Mucosa of stomach (tissue), 1 donor: ENCODE results near the gene RAB5A.

Experiments
- H3K27me3 ChIP-seq: one replicate; pipeline ENCODE4 v1.7.0; 2013; ENCODE audit warnings: mild to moderate bottlenecking, low read length; ENCODE audit not compliant: control insufficient read depth, insufficient read depth
- H3K36me3 ChIP-seq: one replicate; pipeline ENCODE4 v1.7.0; 2013; ENCODE audit warnings: low read length; ENCODE audit not compliant: control insufficient read depth, insufficient read depth
- H3K4me1 ChIP-seq: one replicate; pipeline ENCODE4 v1.7.0; 2013; ENCODE audit warnings: mild to moderate bottlenecking, low read length; ENCODE audit not compliant: control insufficient read depth, insufficient read depth
- H3K4me3 ChIP-seq: one replicate; pipeline ENCODE4 v1.7.0; 2013; ENCODE audit warnings: low read length
- H3K9ac ChIP-seq: one replicate; pipeline ENCODE4 v1.7.0; 2013; ENCODE audit warnings: mild to moderate bottlenecking, low read length, moderate library complexity
- H3K9me3 ChIP-seq: one replicate; pipeline ENCODE4 v1.7.0; 2013; ENCODE audit warnings: mild to moderate bottlenecking, low read length, moderate library complexity; ENCODE audit not compliant: control insufficient read depth
- donor health status: Pancreatic carcinoma.

Gene RAB5A

GRCh38 chr3:19931767-19932188 lies 15.1 kb upstream of the RAB5A start:
- Histone ChIP-seq H3K36me3 (no peaks in the 10 kb centered on the region), H3K4me3 (no peak overlapping the region), H3K4me1 (no peaks in the 10 kb centered on the region), H3K27me3 (no peaks in the 10 kb centered on the region), H3K9me3 (no peaks in the 10 kb centered on the region), H3K9ac (no peak overlapping the region)

- Histone ChIP-seq H3K9me3 (no peaks in the 10 kb centered on the region), H3K9ac (no peak overlapping the region), H3K4me1 (peaks cover 3% of the 10 kb centered on the region), H3K36me3 (no peaks in the 10 kb centered on the region), H3K4me3 (no peak overlapping the region), H3K27me3 (no peaks in the 10 kb centered on the region)
Observed at GRCh38 chr3:19932422-19932821, 14.5 kb upstream of the RAB5A start.

- no peaks in the 10 kb centered on the region for H3K9me3 ChIP-seq
- H3K4me1 ChIP-seq: peaks cover 4% of the 10 kb centered on the region
- H3K4me3 ChIP-seq: no peak within 1 kb of the TSS
- no peaks in the 10 kb centered on the region for H3K27me3 ChIP-seq
- no peaks in the 10 kb centered on the region for H3K36me3 ChIP-seq
- H3K9ac ChIP-seq: no peak within 1 kb of the TSS
Observed at GRCh38 chr3:19934098-19934566, 12.8 kb upstream of the RAB5A start, which contains the start of gene EFHB. Gene EFHB (minus strand): TSS chr3:19934217. CDS start chr3:19934018, 199 bp downstream.

- H3K36me3 ChIP-seq: no peaks in the 10 kb centered on the region
- H3K27me3 ChIP-seq: no peaks in the 10 kb centered on the region
- no peak overlapping the region for H3K9ac ChIP-seq
- H3K4me3 ChIP-seq: no peak overlapping the region
- peaks cover 4% of the 10 kb centered on the region for H3K4me1 ChIP-seq
- H3K9me3 ChIP-seq: no peaks in the 10 kb centered on the region
Observed at GRCh38 chr3:19937459-19938294, 9.2 kb upstream of the RAB5A start.

- Histone ChIP-seq H3K9ac (no peak overlapping the region), H3K4me3 (no peak overlapping the region), H3K27me3 (no peaks in the 10 kb centered on the region), H3K4me1 (peaks cover 4% of the 10 kb centered on the region), H3K9me3 (no peaks in the 10 kb centered on the region), H3K36me3 (no peaks in the 10 kb centered on the region)
Observed at GRCh38 chr3:19938295-19938627, 8.6 kb upstream of the RAB5A start.

GRCh38 chr3:19940643-19941042 lies 6.3 kb upstream of the RAB5A start:
- H3K9me3 ChIP-seq: no peaks in the 10 kb centered on the region
- H3K9ac ChIP-seq: no peak overlapping the region
- no peak overlapping the region for H3K4me3 ChIP-seq
- H3K27me3 ChIP-seq: no peaks in the 10 kb centered on the region
- H3K4me1 ChIP-seq: peaks cover 4% of the 10 kb centered on the region
- no peaks in the 10 kb centered on the region for H3K36me3 ChIP-seq

GRCh38 chr3:19945534-19945933 lies 1.4 kb upstream of the RAB5A start:
- Histone ChIP-seq H3K4me3 (peak overlapping the region; percentile 76), H3K9ac (peak overlapping the region; percentile 99), H3K27me3 (no peaks in the 10 kb centered on the region)

GRCh38 chr3:19945969-19946831 lies 697 bp upstream of the RAB5A start:
- Histone ChIP-seq H3K9me3 (no peaks in the 10 kb centered on the region), H3K36me3 (no peaks in the 10 kb centered on the region), H3K4me3 (peak overlapping the region; percentile 76), H3K9ac (peak overlapping the region; percentile 99), H3K27me3 (no peaks in the 10 kb centered on the region), H3K4me1 (peaks cover 19% of the 10 kb centered on the region)

More at GRCh38 chr3:19945534-19945933, 1.4 kb upstream of the RAB5A start:
- Histone ChIP-seq H3K36me3 (no peaks in the 10 kb centered on the region), H3K4me1 (peaks cover 19% of the 10 kb centered on the region), H3K9me3 (no peaks in the 10 kb centered on the region)

GRCh38 chr3:19947549-19948225 lies 790 bp downstream of the RAB5A start:
- Histone ChIP-seq H3K27me3 (no peaks in the 10 kb centered on the region), H3K9me3 (no peaks in the 10 kb centered on the region), H3K4me1 (peaks cover 19% of the 10 kb centered on the region), H3K9ac (peak overlapping the region; percentile 99), H3K4me3 (peak overlapping the region; percentile 76), H3K36me3 (no peaks in the 10 kb centered on the region)

GRCh38 chr3:19948226-19948591 lies 1.3 kb downstream of the RAB5A start:
- Histone ChIP-seq H3K4me1 (peaks cover 19% of the 10 kb centered on the region), H3K36me3 (no peaks in the 10 kb centered on the region), H3K27me3 (no peaks in the 10 kb centered on the region), H3K9ac (peak overlapping the region; percentile 99), H3K4me3 (peak overlapping the region; percentile 76), H3K9me3 (no peaks in the 10 kb centered on the region)

- H3K4me3 ChIP-seq: no peak overlapping the region
- H3K9me3 ChIP-seq: no peaks in the 10 kb centered on the region
- H3K36me3 ChIP-seq: no peaks in the 10 kb centered on the region
- H3K9ac ChIP-seq: no peak overlapping the region
- H3K4me1 ChIP-seq: peaks cover 19% of the 10 kb centered on the region
- no peaks in the 10 kb centered on the region for H3K27me3 ChIP-seq
Observed at GRCh38 chr3:19950316-19950715, 3.4 kb downstream of the RAB5A start.
